Mesothelial cell of epicardium (in vitro differentiated cells): Measurements from ENCODE around the gene SLC30A2. TPM values are rescaled to one million over a fixed set of nuclear protein-coding genes. Genes with fewer than 3 reads are reported as not detected.

Experiments
- DNase-seq, 2 experiments: peaks; one replicate each; pipeline ENCODE4 v3.0.0; 2021; ENCODE audit warnings: low spot score in 2 of 2; ENCODE audit not compliant: unreplicated experiment in 2 of 2
- H3K27ac Mint-ChIP-seq: 2 replicates; pipeline ENCODE4 v1.8.0; 2021; ENCODE audit warnings: mixed read lengths
- H3K27me3 Mint-ChIP-seq: 2 replicates; pipeline ENCODE4 v1.8.0; 2021; ENCODE audit warnings: low read depth, mixed read lengths
- H3K36me3 Mint-ChIP-seq: 2 replicates; pipeline ENCODE4 v1.8.0; 2021; ENCODE audit warnings: mixed read lengths
- H3K4me1 Mint-ChIP-seq: 2 replicates; pipeline ENCODE4 v1.8.0; 2021; ENCODE audit warnings: mixed read lengths
- H3K4me3 Mint-ChIP-seq: 2 replicates; pipeline ENCODE4 v1.8.0; 2021; ENCODE audit warnings: mild to moderate bottlenecking, moderate library complexity, mixed read lengths
- H3K9me3 Mint-ChIP-seq: 2 replicates; pipeline ENCODE4 v1.8.0; 2021; ENCODE audit warnings: mixed read lengths
- total RNA-seq: library from RNA; stranded (reverse); gene quantifications from 3 replicates; pipeline ENCODE4 v1.2.1, GENCODE V29; 2021
- TF ChIP-seq, protein P1 (sequence below): fragments of 200-600 bp; sonication (generic); IDR thresholded peaks from one replicate; pipeline ENCODE4 v1.5.0; 2021; ENCODE audit warnings: antibody characterized with exemption; ENCODE audit not compliant: unreplicated experiment

The SLC30A2 gene
- total RNA-seq, 1 donor from 2014 or later = 10.3 TPM

GRCh38 chr1:26006710-26007109 lies 39.2 kb downstream of the SLC30A2 start:
- no peak overlapping the region for H3K27ac Mint-ChIP-seq

GRCh38 chr1:26005434-26006105 lies 40.3 kb downstream of the SLC30A2 start:
- DNase-seq = no peak
- Mint-ChIP-seq H3K4me3 (no peak overlapping the region), H3K36me3 (no peaks in the 10 kb centered on the region), H3K9me3 (no peaks in the 10 kb centered on the region), H3K27me3 (peaks cover 3% of the 10 kb centered on the region), H3K27ac (no peak overlapping the region), H3K4me1 (peaks cover 5% of the 10 kb centered on the region)
- TF ChIP-seq, protein P1, sequence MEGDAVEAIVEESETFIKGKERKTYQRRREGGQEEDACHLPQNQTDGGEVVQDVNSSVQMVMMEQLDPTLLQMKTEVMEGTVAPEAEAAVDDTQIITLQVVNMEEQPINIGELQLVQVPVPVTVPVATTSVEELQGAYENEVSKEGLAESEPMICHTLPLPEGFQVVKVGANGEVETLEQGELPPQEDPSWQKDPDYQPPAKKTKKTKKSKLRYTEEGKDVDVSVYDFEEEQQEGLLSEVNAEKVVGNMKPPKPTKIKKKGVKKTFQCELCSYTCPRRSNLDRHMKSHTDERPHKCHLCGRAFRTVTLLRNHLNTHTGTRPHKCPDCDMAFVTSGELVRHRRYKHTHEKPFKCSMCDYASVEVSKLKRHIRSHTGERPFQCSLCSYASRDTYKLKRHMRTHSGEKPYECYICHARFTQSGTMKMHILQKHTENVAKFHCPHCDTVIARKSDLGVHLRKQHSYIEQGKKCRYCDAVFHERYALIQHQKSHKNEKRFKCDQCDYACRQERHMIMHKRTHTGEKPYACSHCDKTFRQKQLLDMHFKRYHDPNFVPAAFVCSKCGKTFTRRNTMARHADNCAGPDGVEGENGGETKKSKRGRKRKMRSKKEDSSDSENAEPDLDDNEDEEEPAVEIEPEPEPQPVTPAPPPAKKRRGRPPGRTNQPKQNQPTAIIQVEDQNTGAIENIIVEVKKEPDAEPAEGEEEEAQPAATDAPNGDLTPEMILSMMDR = no peak

More at GRCh38 chr1:26006710-26007109, 39.2 kb downstream of the SLC30A2 start:
- no peak for DNase-seq
- Mint-ChIP-seq H3K27me3 (peaks cover 8% of the 10 kb centered on the region), H3K4me1 (peaks cover 5% of the 10 kb centered on the region), H3K36me3 (no peaks in the 10 kb centered on the region), H3K9me3 (no peaks in the 10 kb centered on the region), H3K4me3 (no peak overlapping the region)
- TF ChIP-seq, protein P1 = no peak

DNA sequence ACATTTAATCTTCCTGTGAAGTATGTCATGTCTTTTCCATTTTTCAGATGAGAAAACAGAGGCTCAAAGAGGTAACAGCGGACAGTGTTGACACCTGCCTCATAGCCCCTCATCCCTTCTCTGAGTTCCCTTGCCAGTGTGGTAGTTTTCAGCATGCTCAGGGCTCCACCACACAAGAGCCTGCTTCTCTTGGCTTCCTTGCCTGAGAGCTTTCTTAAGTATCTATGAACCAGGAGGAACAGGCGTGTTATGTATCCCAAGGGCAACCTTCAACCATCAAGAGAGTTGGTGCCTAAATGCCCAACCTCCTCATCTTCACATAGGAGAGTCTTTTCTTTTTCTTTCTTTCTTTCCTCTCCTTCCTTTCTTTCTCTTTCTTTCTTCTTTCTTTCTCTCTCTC lies 42.2 kb downstream of the SLC30A2 start:
- Mint-ChIP-seq H3K36me3 (no peaks in the 10 kb centered on the region), H3K27ac (no peak overlapping the region), H3K4me3 (no peak overlapping the region), H3K9me3 (no peaks in the 10 kb centered on the region), H3K27me3 (peaks cover 3% of the 10 kb centered on the region), H3K4me1 (peaks cover 2% of the 10 kb centered on the region)
- TF ChIP-seq, protein P1 = no peak
- no peak for DNase-seq

DNA sequence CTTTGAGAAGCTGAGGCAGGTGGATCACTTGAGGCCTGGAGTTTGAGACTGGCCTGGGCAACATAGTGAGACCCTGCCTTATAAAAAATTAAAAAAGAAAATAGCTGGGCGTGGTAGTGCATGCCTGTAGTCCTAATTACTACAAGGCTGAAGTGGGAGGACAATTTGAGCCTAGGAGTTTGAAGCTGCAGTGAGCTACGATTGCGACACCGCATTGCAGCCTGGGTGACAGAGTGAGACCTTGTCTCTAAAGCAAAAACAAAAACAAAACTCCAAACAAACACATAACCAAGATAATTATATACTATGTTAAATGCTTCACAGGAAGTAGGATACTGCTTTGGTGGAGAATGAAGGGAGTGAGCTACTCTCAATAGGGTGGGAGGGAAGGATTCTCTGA lies 42.7 kb downstream of the SLC30A2 start:
- H3K4me1 Mint-ChIP-seq = peaks cover 7% of the 10 kb centered on the region
- DNase-seq = no peak
- H3K27ac Mint-ChIP-seq = no peak overlapping the region
- H3K27me3 Mint-ChIP-seq = peaks cover 3% of the 10 kb centered on the region
- H3K4me3 Mint-ChIP-seq = no peak overlapping the region
- no peaks in the 10 kb centered on the region for H3K9me3 Mint-ChIP-seq
- TF ChIP-seq, protein P1 = no peak
- no peaks in the 10 kb centered on the region for H3K36me3 Mint-ChIP-seq

GRCh38 chr1:25999041-25999800 lies 46.7 kb downstream of the SLC30A2 start:
- no peaks in the 10 kb centered on the region for H3K36me3 Mint-ChIP-seq
- no peak overlapping the region for H3K27ac Mint-ChIP-seq
- peaks cover under 1% of the 10 kb centered on the region for H3K27me3 Mint-ChIP-seq
- H3K9me3 Mint-ChIP-seq = no peaks in the 10 kb centered on the region
- H3K4me1 Mint-ChIP-seq = peaks cover 17% of the 10 kb centered on the region
- H3K4me3 Mint-ChIP-seq = no peak overlapping the region
- TF ChIP-seq, protein P1 = no peak
- DNase-seq = no peak
